ENCODE measurements around the gene ZNF283. TPM values are rescaled to one million over a fixed set of nuclear protein-coding genes. Genes with fewer than 3 reads are reported as not detected.
A peak's percentile ranks its signal among the peaks of the same experiment; 100 is the strongest.

ZNF283 gene
- total and polyA plus RNA-seq, 9 of the 15 experiments (the other 6 are each of a cell fraction or from before 2014, with no cell fraction given): 6.0 to 19.5 (median 9.8) TPM

DNA sequence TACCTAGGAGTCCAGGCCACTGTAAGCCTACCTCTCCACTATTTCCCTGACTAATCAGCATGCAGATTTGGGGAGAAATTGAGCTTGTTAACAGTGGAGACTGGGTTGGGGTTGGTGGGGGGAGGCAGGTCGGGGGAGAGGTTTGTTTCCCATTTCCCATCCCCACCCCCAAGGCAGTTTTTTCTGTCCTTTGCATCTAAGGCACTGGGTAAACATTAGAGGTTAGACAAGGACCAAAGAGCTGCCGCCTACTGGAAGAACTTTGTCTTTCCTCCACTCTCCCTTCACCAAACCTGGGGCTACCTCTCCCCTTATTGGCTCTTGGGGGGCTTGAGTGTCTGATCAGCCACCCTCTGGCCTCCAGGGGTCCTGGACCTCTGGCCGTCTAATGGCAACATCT lies 47.3 kb upstream of the ZNF283 start (continued):
- no peak for TF ChIP-seq ILK (tag; IDR thresholded peaks at IDR 0.05; ENCODE audit: borderline replicate concordance, low read depth)
- TF ChIP-seq, protein P1, sequence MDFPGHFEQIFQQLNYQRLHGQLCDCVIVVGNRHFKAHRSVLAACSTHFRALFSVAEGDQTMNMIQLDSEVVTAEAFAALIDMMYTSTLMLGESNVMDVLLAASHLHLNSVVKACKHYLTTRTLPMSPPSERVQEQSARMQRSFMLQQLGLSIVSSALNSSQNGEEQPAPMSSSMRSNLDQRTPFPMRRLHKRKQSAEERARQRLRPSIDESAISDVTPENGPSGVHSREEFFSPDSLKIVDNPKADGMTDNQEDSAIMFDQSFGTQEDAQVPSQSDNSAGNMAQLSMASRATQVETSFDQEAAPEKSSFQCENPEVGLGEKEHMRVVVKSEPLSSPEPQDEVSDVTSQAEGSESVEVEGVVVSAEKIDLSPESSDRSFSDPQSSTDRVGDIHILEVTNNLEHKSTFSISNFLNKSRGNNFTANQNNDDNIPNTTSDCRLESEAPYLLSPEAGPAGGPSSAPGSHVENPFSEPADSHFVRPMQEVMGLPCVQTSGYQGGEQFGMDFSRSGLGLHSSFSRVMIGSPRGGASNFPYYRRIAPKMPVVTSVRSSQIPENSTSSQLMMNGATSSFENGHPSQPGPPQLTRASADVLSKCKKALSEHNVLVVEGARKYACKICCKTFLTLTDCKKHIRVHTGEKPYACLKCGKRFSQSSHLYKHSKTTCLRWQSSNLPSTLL (IDR thresholded peaks at IDR 0.05): no peak
- TF ChIP-seq PTRF (tag; IDR thresholded peaks at IDR 0.05): no peak
- TF ChIP-seq GTF2A2 (tag; IDR thresholded peaks at IDR 0.05): no peak
- TF ChIP-seq, protein P2, sequence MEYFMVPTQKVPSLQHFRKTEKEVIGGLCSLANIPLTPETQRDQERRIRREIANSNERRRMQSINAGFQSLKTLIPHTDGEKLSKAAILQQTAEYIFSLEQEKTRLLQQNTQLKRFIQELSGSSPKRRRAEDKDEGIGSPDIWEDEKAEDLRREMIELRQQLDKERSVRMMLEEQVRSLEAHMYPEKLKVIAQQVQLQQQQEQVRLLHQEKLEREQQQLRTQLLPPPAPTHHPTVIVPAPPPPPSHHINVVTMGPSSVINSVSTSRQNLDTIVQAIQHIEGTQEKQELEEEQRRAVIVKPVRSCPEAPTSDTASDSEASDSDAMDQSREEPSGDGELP (CRISPR knock-in tag; IDR thresholded peaks at IDR 0.05; ENCODE audit: borderline replicate concordance): no peak
- TF ChIP-seq, protein P3, sequence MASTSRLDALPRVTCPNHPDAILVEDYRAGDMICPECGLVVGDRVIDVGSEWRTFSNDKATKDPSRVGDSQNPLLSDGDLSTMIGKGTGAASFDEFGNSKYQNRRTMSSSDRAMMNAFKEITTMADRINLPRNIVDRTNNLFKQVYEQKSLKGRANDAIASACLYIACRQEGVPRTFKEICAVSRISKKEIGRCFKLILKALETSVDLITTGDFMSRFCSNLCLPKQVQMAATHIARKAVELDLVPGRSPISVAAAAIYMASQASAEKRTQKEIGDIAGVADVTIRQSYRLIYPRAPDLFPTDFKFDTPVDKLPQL (IDR thresholded peaks at IDR 0.05; ENCODE audit: extremely low read depth, insufficient read length): no peak
- TF ChIP-seq NCOA6 (IDR thresholded peaks at IDR 0.05): no peak
- TF ChIP-seq TBP (optimal IDR thresholded peaks at IDR 0.05; ENCODE audit: low read depth, low read length): peak; percentile 23
- 0 out of 2 replicates have a peak, but pooled peaks have one; percentile 43 for TF ChIP-seq NBN (IDR thresholded peaks at IDR 0.05; ENCODE audit: low read depth)
- TF ChIP-seq TRIM28 (IDR thresholded peaks at IDR 0.05): no peak
- TF ChIP-seq SAP30 (IDR thresholded peaks at IDR 0.05; ENCODE audit: borderline replicate concordance, insufficient read depth, low read depth, low read length, poor library complexity, severe bottlenecking): peak; percentile 14
- TF ChIP-seq, protein P4, sequence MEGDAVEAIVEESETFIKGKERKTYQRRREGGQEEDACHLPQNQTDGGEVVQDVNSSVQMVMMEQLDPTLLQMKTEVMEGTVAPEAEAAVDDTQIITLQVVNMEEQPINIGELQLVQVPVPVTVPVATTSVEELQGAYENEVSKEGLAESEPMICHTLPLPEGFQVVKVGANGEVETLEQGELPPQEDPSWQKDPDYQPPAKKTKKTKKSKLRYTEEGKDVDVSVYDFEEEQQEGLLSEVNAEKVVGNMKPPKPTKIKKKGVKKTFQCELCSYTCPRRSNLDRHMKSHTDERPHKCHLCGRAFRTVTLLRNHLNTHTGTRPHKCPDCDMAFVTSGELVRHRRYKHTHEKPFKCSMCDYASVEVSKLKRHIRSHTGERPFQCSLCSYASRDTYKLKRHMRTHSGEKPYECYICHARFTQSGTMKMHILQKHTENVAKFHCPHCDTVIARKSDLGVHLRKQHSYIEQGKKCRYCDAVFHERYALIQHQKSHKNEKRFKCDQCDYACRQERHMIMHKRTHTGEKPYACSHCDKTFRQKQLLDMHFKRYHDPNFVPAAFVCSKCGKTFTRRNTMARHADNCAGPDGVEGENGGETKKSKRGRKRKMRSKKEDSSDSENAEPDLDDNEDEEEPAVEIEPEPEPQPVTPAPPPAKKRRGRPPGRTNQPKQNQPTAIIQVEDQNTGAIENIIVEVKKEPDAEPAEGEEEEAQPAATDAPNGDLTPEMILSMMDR (IDR thresholded peaks at IDR 0.05 in 2 of 3, conservative IDR thresholded peaks at IDR 0.05 in 1 of 3; ENCODE audit: insufficient read depth in 2 of 3, low read depth in 1 of 3, low read length in 3 of 3): peak; percentile 44 to 61 (median 61)
- TF ChIP-seq, protein P5, sequence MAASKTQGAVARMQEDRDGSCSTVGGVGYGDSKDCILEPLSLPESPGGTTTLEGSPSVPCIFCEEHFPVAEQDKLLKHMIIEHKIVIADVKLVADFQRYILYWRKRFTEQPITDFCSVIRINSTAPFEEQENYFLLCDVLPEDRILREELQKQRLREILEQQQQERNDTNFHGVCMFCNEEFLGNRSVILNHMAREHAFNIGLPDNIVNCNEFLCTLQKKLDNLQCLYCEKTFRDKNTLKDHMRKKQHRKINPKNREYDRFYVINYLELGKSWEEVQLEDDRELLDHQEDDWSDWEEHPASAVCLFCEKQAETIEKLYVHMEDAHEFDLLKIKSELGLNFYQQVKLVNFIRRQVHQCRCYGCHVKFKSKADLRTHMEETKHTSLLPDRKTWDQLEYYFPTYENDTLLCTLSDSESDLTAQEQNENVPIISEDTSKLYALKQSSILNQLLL (CRISPR knock-in tag; IDR thresholded peaks at IDR 0.05; ENCODE audit: borderline replicate concordance): no peak
- TF ChIP-seq, protein P6, sequence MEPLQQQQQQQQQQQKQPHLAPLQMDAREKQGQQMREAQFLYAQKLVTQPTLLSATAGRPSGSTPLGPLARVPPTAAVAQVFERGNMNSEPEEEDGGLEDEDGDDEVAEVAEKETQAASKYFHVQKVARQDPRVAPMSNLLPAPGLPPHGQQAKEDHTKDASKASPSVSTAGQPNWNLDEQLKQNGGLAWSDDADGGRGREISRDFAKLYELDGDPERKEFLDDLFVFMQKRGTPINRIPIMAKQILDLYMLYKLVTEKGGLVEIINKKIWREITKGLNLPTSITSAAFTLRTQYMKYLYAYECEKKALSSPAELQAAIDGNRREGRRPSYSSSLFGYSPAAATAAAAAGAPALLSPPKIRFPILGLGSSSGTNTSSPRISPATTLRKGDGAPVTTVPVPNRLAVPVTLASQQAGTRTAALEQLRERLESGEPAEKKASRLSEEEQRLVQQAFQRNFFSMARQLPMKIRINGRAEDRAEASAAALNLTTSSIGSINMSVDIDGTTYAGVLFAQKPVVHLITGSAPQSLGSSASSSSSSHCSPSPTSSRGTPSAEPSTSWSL (CRISPR knock-in tag; IDR thresholded peaks at IDR 0.05; ENCODE audit: borderline replicate concordance): no peak

Measured in K562 (cell line).